HG03060 (cell line): ENCODE results near the gene TRAPPC12.

Experiments used
- ATAC-seq: cut with Tn5 transposase; IDR thresholded peaks from one replicate; pipeline ENCODE4 v1.9.1; 2021; ENCODE audit warnings: low read depth, moderate number of reproducible peaks; ENCODE audit not compliant: unreplicated experiment

Gene TRAPPC12

GRCh38 chr2:3527886-3528785 lies 148.6 kb downstream of the TRAPPC12 start:
- ATAC-seq: no peak
